ENCODE results near the gene DISP3. TPM values are rescaled to one million over a fixed set of nuclear protein-coding genes. Genes with fewer than 3 reads are reported as not detected.
"Not testable (repeated sequence)": the region's sequence is repeated elsewhere in the genome, so short reads cannot be mapped to it uniquely, and the experiment has no call there.

Gene DISP3
- total RNA-seq, 2 experiments from 2014 or later, result 0.97 to 1.7 TPM

DNA sequence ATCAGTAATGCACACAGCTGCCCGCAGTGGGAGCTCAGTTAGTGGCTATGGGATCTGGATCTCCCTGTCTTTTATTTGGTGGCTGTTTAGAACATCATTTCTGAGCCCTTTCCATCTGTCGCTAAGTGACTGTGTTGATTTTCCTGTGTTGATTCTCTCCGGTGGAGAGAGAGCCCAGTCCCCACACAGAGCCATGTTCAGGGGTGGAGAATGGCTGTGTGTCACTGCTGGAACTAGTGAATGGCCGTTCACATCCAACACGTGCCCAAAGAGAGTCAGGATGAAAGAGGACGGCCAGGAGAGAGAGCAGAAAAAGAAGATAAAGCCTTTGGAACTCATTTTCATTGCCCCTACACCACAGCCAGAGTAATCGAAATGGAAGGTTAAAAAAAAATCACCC, 99.0 kb downstream of the DISP3 start:
- Histone ChIP-seq H3K79me2 (ENCODE audit: insufficient read depth, low read depth, low read length) (no peaks in the 10 kb centered on the region), H3K9me3 (ENCODE audit: low read length) (no peaks in the 10 kb centered on the region), H3K4me1 (ENCODE audit: insufficient read depth, low read length, poor library complexity, severe bottlenecking) (no peaks in the 10 kb centered on the region), H3K4me2 (ENCODE audit: low read length) (no peak overlapping the region), H4K20me1 (ENCODE audit: insufficient read depth, low read length) (no peaks in the 10 kb centered on the region), H3K36me3 (ENCODE audit: insufficient read depth, low read length) (no peaks in the 10 kb centered on the region), H3K27ac (ENCODE audit: low read depth, low read length, poor library complexity, severe bottlenecking) (no peak overlapping the region), H2AFZ (ENCODE audit: low read length) (no peak overlapping the region), H3K4me3 (ENCODE audit: low read depth, low read length, poor library complexity, severe bottlenecking) (no peak overlapping the region), H3K9me2 (ENCODE audit: insufficient read depth, low read length) (no peaks in the 10 kb centered on the region)
- no peak for DNase-seq (ENCODE audit: low spot score)
- TF ChIP-seq EZH2phosphoT487 (IDR thresholded peaks at IDR 0.05; ENCODE audit: borderline replicate concordance, low read depth, low read length), result no peak
- no TSS peak for BruUV-seq (replicated peaks)
- ChIA-PET POLR2A (no interaction called here), CTCF (ENCODE audit: unreplicated experiment) (no interaction called here)
- intact Hi-C loops (cut with micrococcal nuclease; ENCODE audit: unreplicated experiment), result no loop called here

DNA sequence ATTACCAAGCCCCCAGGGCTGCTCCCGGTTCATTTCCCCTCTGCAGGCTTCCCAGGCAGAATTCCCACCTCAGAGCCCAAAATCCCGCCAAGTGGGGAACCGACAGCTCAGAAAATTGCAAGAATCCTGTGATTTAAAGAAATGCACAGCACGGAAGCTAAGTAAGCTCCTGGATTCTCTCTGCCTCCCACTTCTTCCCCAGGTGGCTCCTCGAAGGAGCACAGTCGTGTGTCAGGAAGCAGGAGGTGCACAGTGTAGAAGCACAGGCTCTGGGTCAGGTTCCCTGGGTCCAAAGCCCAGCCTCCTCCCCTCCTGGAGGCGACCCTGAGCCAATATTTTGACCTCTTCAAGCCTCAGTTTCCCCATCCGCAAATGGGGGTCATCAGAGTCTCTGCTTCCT, 100.6 kb downstream of the DISP3 start:
- H3K79me2 ChIP-seq (ENCODE audit: insufficient read depth, low read depth, low read length), result no peaks in the 10 kb centered on the region
- no peak overlapping the region for H3K4me3 ChIP-seq (ENCODE audit: low read depth, low read length, poor library complexity, severe bottlenecking)
- no peaks in the 10 kb centered on the region for H3K36me3 ChIP-seq (ENCODE audit: insufficient read depth, low read length)
- intact Hi-C loops (cut with micrococcal nuclease; ENCODE audit: unreplicated experiment), result no loop called here
- no peak overlapping the region for H2AFZ ChIP-seq (ENCODE audit: low read length)
- CTCF ChIA-PET (ENCODE audit: unreplicated experiment), result no interaction called here
- no TSS peak for BruUV-seq (replicated peaks)
- no peaks in the 10 kb centered on the region for H3K4me1 ChIP-seq (ENCODE audit: insufficient read depth, low read length, poor library complexity, severe bottlenecking)
- DNase-seq (ENCODE audit: low spot score), result no peak
- POLR2A ChIA-PET, result no interaction called here
- H4K20me1 ChIP-seq (ENCODE audit: insufficient read depth, low read length), result no peaks in the 10 kb centered on the region
- no peak overlapping the region for H3K4me2 ChIP-seq (ENCODE audit: low read length)
- no peaks in the 10 kb centered on the region for H3K9me2 ChIP-seq (ENCODE audit: insufficient read depth, low read length)
- no peaks in the 10 kb centered on the region for H3K9me3 ChIP-seq (ENCODE audit: low read length)
- TF ChIP-seq EZH2phosphoT487 (IDR thresholded peaks at IDR 0.05; ENCODE audit: borderline replicate concordance, low read depth, low read length), result no peak
- TF ChIP-seq, protein P1, sequence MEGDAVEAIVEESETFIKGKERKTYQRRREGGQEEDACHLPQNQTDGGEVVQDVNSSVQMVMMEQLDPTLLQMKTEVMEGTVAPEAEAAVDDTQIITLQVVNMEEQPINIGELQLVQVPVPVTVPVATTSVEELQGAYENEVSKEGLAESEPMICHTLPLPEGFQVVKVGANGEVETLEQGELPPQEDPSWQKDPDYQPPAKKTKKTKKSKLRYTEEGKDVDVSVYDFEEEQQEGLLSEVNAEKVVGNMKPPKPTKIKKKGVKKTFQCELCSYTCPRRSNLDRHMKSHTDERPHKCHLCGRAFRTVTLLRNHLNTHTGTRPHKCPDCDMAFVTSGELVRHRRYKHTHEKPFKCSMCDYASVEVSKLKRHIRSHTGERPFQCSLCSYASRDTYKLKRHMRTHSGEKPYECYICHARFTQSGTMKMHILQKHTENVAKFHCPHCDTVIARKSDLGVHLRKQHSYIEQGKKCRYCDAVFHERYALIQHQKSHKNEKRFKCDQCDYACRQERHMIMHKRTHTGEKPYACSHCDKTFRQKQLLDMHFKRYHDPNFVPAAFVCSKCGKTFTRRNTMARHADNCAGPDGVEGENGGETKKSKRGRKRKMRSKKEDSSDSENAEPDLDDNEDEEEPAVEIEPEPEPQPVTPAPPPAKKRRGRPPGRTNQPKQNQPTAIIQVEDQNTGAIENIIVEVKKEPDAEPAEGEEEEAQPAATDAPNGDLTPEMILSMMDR (conservative IDR thresholded peaks at IDR 0.05; ENCODE audit: low read length), result no peak
- no peak overlapping the region for H3K27ac ChIP-seq (ENCODE audit: low read depth, low read length, poor library complexity, severe bottlenecking)

DNA sequence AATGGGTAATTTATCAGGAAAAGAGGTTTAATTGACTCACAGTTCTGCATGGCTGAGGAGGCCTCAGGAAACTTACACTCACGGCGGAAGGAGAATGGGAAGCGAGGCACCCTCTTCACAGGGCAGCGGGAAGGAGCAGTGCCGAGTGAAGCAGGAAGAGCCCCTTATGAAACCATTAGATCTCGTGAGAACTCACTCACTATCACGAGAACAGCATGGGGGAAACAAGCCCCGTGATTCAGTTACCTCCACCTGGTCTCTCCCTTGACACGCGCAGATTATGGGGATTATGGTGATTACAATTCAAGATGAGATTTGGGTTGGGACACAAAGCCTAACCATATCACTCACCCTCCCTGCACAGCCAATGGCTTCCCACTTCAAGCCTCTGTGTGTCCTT, 101.1 kb downstream of the DISP3 start:
- H3K27ac ChIP-seq (ENCODE audit: low read depth, low read length, poor library complexity, severe bottlenecking); DNase-seq (ENCODE audit: low spot score); POLR2A ChIA-PET; H3K9me3 ChIP-seq (ENCODE audit: low read length); CTCF ChIA-PET (ENCODE audit: unreplicated experiment); H3K9me2 ChIP-seq (ENCODE audit: insufficient read depth, low read length); BruUV-seq (replicated peaks); H4K20me1 ChIP-seq (ENCODE audit: insufficient read depth, low read length); H3K4me1 ChIP-seq (ENCODE audit: insufficient read depth, low read length, poor library complexity, severe bottlenecking); intact Hi-C loops (cut with micrococcal nuclease; ENCODE audit: unreplicated experiment); H3K4me3 ChIP-seq (ENCODE audit: low read depth, low read length, poor library complexity, severe bottlenecking); H3K4me2 ChIP-seq (ENCODE audit: low read length); H2AFZ ChIP-seq (ENCODE audit: low read length); H3K79me2 ChIP-seq (ENCODE audit: insufficient read depth, low read depth, low read length); H3K36me3 ChIP-seq (ENCODE audit: insufficient read depth, low read length): not testable (repeated sequence)

DNA sequence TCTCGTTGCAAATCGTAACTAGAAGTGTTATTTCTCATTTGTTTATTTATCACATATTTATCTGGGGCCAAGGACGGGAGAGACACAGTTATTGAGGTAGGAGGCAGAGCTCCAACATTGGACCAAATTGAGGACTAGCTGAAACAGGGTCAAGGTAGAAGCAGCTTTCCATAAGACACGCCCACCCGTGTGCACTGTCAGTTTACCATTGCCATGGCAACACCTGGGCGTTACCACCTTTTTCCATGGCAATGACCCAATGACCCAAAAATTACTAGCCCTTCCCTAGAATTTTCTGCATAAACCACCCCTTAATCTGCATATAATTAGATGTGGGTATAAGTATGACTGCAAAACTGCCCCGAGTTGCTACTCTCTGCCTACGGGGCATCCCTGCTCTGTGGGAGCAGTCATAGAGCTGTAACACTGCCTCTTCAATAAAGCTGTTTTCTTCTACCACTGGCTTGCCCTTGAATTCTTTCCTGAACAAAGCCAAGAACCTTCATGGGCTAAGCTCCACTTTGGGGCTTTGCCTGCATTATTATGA, 102.6 kb downstream of the DISP3 start:
- no peak overlapping the region for H3K4me2 ChIP-seq (ENCODE audit: low read length)
- H3K79me2 ChIP-seq (ENCODE audit: insufficient read depth, low read depth, low read length), result no peaks in the 10 kb centered on the region
- H3K9me3 ChIP-seq (ENCODE audit: low read length), result no peaks in the 10 kb centered on the region
- H3K27ac ChIP-seq (ENCODE audit: low read depth, low read length, poor library complexity, severe bottlenecking), result no peak overlapping the region
- H3K9me2 ChIP-seq (ENCODE audit: insufficient read depth, low read length), result no peaks in the 10 kb centered on the region
- H3K4me1 ChIP-seq (ENCODE audit: insufficient read depth, low read length, poor library complexity, severe bottlenecking), result no peaks in the 10 kb centered on the region
- ChIA-PET CTCF (ENCODE audit: unreplicated experiment) (no interaction called here), POLR2A (interaction anchor here (0.5 to 0.6 kb wide), 2 partner anchors 209 to 497 kb away, joined by 3 read pairs; no protein-coding TSS in a partner anchor)
- H4K20me1 ChIP-seq (ENCODE audit: insufficient read depth, low read length), result no peaks in the 10 kb centered on the region
- no peak for TF ChIP-seq EZH2phosphoT487 (IDR thresholded peaks at IDR 0.05; ENCODE audit: borderline replicate concordance, low read depth, low read length)
- TF ChIP-seq, protein P1 (conservative IDR thresholded peaks at IDR 0.05; ENCODE audit: low read length), result no peak
- no peaks in the 10 kb centered on the region for H3K36me3 ChIP-seq (ENCODE audit: insufficient read depth, low read length)
- no peak for DNase-seq (ENCODE audit: low spot score)
- H3K4me3 ChIP-seq (ENCODE audit: low read depth, low read length, poor library complexity, severe bottlenecking), result no peak overlapping the region
- intact Hi-C loops (cut with micrococcal nuclease; ENCODE audit: unreplicated experiment), result no loop called here
- BruUV-seq (replicated peaks), result no TSS peak
- H2AFZ ChIP-seq (ENCODE audit: low read length), result no peak overlapping the region
